ENCODE results near the gene MS4A8.

The MS4A8 gene

DNA sequence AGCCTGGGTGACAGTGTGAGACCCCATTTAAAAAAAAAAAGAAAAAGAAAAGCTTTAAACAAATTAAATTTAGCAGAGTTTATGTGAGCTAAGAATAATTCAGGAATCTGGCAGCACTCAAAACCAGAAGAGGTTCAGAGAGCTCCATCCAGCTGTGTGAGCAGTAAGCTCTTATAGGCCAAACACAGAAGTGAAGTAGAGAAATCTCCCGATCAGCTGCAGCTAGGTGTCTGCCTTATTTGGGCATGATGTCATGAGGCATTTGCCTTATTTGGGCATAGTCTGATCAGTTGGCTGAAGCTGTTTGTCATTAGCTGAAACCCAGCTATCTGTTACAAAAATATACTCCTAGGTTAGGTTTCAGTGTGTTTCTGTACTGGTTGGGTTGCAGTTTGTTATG is 65.5 kb downstream of the MS4A8 start:
- DNase-seq = no peak

DNA sequence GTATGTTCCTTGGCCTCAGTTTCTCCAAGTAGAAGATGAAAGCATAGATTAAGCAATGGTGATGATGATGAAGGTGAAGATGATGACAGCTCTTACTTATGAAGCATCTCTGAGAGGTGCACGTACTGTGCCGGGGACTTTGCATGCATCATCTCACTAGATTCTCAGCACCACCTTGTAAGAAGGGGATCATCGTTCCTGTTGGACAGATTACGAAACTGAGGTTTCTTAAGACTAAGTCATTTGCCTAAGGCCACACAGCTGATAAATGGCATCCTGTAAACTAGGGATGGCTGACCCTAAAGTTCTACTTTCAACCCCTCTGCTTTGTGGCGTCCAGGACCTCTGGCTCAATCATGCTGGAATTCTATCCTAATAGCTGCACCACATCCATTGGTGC is 65.9 kb downstream of the MS4A8 start:
- DNase-seq = no peak
